T1000 (cell line): Measurements from ENCODE around the gene FBXL16.

Experiments used
- DNase-seq: peaks from one replicate; lab custom pipeline; 2025; ENCODE audit warnings: mixed read lengths; lab: John Stamatoyannopoulos, UW

The FBXL16 gene

GRCh38 chr16:676913-677312, 28.7 kb downstream of the FBXL16 start:
- no peak for DNase-seq

GRCh38 chr16:676565-676902, 29.1 kb downstream of the FBXL16 start:
- no peak for DNase-seq

DNA sequence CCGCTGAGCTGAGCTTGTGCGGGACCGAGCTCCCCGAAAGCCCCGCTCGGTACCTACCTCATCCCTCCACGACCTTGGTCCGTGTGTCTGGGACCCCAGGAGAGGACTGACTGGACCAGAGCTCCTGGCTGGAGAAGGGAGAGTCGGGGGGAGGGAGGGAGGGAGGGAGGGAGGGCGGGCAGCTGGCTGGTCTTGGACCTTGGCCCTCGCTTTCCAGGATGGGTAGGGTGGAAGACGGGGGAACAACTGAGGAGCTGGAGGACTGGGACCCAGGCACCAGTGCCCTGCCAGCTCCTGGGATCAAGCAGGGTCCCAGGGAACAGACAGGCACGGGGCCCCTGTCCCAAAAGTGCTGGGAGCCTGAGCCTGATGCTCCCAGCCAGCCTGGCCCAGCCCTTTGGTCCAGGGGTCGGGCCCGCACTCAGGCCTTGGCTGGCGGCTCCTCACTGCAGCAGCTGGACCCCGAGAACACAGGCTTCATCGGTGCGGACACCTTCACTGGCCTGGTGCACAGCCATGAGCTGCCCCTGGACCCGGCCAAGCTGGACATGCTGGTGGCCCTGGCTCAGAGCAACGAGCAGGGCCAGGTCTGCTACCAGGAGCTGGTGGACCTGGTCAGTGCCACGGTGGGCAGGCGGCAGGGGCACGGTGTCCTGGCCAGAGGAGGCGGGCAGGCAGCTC, 29.6 kb downstream of the FBXL16 start:
- DNase-seq, result no peak

DNA sequence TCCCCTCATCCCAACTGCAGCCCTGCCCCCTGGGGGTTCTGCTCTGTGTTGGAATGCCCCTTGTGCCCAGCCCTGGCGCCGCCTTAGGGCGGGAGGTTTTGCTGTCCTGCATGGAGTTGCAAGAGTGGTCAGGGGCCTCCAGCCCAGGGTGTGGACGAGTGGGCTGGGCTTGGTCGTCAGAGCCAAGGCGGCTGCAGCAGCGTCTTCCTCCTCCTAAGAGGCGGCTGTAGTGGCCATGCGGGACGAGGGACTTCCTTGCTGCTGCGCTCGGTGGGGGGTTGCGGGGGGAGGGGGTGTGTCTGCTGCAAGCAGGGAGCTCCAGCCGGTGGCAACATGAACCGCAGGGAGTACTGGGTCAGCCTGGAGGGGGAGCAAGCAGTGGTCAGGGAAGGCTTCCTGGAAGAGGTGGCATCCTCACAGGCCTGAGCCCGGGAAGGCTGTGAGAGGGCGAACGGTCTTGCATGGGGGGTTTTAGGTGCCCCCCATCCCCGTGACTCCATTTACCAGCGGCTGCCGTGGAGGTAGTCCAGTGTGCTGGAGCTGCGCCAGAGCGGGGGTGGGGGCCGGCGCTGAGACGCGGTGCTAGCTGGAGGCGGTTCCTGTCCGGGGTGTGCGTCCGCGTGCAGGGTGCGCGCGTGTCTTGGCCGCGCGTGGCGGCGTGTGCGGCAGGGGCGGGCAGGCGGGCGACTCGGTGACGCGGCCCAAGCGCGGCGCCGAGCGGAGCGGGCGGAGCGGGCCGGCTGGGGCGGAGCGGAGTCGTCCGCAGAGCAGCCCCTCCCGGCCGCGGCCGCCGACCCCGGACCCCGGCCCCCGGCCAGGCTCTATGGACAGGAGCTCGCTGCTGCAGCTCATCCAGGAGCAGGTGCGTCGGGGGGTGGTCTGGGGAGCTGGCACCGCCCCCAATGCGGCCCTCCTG, 30.4 kb downstream of the FBXL16 start, which contains the start of gene RHBDL1:
TSS of gene RHBDL1 (plus strand) at position 704 of the 916 bp plus-strand sequence. CDS start at position 824, 120 bp downstream.
- DNase-seq, result no peak

GRCh38 chr16:674214-674881, 31.3 kb downstream of the FBXL16 start:
- DNase-seq, result no peak

- DNase-seq, result no peak
Measured at GRCh38 chr16:673399-673991, 32.1 kb downstream of the FBXL16 start.

DNA sequence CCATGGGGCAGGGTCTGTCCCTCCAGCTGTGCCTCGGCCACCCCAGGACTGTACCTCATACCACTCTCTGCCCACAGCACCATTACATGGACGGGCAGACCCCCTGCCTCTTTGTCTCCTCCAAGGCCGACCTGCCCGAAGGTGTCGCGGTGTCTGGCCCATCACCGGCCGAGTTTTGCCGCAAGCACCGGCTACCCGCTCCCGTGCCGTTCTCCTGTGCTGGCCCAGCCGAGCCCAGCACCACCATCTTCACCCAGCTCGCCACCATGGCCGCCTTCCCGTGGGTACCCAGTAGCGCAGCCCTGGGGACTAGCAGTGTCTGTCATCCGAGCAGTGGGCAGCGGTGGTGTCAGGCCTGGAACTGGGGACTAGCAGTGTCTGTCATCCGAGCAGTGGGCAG, 32.8 kb downstream of the FBXL16 start:
- DNase-seq, result no peak

DNA sequence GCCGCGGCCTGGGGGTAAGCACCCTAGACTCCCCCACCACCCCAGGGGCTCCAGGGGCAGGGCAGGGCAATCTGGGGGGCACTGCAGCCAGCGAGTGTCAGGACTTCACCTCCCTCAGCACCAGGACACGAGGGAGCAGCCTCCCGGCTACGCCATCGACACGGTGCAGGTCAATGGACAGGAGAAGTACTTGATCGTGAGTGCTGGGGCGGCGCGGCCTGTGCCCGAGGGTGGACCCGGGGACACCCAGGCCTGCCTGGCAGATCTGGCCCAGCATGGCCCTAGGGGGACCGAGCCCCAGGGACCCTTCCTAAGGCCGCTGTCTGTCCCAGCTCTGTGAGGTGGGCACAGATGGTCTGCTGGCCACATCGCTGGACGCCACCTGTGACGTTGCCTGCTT, 33.2 kb downstream of the FBXL16 start:
- no peak for DNase-seq

DNA sequence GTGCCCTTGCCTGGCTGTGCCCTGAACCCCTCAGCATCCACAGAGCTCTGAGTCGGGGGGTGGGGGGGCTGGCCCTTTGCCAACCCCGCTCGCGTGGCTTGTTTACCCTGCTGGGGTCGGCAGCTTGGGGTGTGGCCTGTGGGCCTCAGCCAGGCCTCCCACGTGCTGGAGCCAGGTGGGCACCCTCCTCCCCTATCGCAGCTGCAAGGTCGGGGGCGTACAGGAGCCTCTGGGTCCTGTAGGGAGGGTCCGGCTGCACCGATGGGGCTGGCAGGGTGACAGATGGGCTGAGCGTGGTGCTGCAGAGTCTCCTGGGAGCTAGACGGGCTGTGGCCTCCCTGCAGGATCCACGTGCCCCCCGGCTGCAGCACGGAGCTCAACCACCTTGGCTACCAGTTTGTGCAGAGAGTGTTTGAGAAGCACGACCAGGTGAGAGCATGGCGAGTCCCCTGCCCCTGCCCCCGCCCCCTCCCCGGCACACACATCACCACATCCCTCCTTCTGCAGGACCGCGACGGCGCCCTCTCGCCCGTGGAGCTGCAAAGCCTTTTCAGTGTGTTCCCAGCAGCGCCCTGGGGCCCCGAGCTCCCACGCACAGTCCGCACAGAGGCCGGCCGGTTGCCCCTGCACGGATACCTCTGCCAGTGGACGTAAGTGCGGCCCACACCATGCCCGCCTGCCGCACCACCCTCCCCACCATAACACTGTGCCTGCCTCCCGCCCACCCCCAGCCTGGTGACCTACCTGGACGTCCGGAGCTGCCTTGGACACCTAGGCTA, 34.1 kb downstream of the FBXL16 start:
- DNase-seq, result no peak

DNA sequence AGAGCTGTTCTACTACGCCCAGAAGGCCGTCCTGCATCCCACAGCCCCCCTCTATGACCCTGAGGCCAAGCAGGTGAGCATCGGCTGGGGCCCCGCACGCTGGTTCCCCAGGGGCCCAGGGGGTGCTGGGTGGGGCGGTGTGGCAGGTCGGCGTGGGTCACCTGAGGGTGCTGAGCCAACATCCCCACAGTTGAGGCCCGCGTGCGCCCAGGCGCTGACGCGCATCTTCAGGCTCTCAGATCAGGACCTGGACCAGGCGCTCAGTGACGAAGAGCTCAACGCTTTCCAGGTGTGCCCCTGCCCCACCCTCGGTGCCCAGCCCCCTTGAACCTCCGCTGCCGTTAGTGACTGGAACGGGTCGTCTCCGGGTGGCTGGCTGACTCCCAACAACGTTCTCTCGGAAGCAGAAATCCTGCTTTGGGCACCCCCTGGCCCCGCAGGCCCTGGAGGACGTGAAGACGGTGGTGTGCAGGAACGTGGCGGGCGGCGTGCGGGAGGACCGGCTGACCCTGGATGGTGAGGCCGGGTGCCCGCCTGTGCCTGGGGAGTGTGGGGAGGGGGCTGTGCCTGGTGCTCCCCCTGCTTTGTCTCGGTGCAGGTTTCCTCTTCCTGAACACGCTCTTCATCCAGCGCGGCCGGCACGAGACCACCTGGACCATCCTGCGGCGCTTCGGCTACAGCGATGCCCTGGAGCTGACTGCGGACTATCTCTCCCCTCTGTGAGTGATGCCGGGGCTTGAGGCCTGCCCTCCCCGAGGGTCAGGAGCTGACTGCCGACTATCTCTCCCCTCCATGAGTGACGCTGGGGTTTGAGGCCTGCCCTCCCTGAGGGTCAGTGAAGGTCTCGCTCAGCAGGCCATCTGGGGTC, 34.9 kb downstream of the FBXL16 start:
- DNase-seq, result no peak

- no peak for DNase-seq
Measured at GRCh38 chr16:669666-670065, 35.9 kb downstream of the FBXL16 start.

GRCh38 chr16:668519-669171, 37.0 kb downstream of the FBXL16 start:
- no peak for DNase-seq

GRCh38 chr16:667780-668518, 37.7 kb downstream of the FBXL16 start, which contains the start of gene RHOT2:
TSS of gene RHOT2 (plus strand) at chr16:668132. CDS start at chr16:668200, 68 bp downstream.
- DNase-seq, result peak; percentile 86

DNA sequence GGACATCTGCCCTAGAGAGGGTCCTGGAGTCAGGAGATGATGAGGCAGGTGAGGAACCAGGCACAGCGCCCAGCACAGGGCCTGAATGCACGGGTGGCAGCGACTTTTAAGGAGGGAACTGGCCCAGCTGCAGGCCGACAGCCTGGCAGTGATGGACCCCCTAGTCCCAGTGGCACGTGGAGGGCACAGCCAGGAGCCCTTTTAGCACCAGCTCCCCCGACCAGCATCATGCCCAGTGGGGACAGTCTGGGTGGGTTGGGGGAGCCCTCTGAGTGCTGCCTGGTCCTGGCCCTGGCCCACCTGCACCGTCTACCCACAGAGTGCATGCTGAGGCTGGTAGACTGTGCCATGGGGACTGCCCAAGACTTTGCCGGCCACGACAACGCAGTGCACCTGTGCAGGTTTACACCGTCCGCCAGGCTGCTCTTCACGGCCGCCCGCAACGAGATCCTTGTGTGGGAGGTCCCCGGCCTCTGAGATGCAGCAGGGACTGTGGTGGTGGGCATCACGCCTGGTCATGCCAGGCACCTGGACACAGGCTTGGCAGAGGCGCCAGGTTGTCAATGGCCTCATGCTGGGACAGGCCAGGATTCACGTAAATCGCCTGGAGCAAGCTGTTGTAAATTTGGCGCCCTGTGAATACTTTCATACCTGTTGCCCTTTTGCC, 38.4 kb downstream of the FBXL16 start:
- no peak for DNase-seq

- no peak for DNase-seq
Measured at GRCh38 chr16:666572-666971, 39.0 kb downstream of the FBXL16 start.

GRCh38 chr16:662597-662996, 43.0 kb downstream of the FBXL16 start:
- DNase-seq, result no peak

DNA sequence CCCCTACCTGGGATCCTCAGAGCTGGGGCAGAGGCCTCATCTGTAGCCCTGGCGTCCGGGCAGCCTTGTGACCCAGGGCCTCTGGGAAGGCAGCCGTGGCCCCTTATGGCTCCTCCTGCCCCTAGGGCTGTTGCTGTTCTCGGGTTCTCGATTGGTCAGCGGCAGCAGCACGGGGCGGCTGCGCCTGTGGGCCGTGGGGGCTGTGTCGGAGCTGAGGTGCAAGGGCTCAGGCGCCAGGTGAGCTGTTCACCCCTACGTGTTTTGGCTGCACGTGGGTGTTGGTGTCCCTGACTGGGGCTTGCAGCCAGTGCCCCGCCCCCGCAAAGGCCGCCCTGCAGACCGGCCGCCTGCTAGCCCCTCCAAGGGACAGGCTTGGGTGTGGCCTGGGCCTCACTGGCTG, 43.5 kb downstream of the FBXL16 start:
- DNase-seq, result no peak

GRCh38 chr16:661184-661821, 44.3 kb downstream of the FBXL16 start:
- no peak for DNase-seq
